GM19395 (cell line): ENCODE results near the gene OR13A1.
A peak's percentile ranks its signal among the peaks of the same experiment; 100 is the strongest.
"Not testable (repeated sequence)": the region's sequence is repeated elsewhere in the genome, so short reads cannot be mapped to it uniquely, and the experiment has no call there.

Experiments
- ATAC-seq: cut with Tn5 transposase; IDR thresholded peaks from one replicate; pipeline ENCODE4 v1.9.1; 2021; ENCODE audit warnings: mild to moderate bottlenecking, moderate library complexity; ENCODE audit not compliant: unreplicated experiment

The OR13A1 gene

DNA sequence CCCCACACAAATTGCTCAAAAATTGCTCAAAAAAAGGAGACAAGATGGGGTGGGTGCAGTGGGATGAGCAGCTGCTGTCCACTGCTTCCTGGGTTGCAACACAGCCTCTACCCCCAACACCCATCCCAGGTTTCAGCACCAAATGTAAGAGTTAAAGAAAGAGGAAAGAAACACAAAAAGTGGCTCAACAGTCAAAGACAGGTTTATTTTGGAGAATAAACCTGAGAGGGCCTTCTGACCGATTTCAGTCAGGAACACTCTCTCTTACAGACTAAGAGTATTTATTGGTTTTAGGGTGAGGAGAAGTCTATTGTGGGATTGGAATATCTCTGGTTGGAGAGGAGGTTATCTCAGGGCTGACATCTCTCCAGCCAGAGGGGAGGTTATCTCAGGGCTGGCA, 28.4 kb downstream of the OR13A1 start:
- ATAC-seq, result no peak

DNA sequence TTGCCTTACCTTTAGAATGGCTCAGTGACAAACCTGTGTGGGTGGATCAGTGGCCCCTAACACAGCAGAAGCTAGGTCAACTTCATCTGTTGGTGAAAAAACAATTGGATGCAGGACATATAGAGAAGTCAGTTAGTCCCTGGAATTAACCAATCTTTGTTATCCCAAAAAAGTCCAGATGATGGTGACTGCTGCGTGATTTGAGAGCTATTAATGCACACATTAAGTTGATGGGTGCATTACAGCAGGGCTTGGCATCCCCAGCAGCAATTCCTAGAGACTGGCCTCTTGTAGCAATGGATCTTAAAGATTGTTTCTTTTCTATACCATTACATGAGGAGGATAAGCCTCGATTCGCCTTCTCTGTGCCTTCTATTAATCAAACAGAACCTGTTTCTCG, 33.3 kb downstream of the OR13A1 start:
- ATAC-seq, result no peak

GRCh38 chr10:45280113-45280760, 35.2 kb downstream of the OR13A1 start:
- ATAC-seq, result no peak

- ATAC-seq, result no peak
Observed at GRCh38 chr10:45279682-45280081, 35.7 kb downstream of the OR13A1 start.

DNA sequence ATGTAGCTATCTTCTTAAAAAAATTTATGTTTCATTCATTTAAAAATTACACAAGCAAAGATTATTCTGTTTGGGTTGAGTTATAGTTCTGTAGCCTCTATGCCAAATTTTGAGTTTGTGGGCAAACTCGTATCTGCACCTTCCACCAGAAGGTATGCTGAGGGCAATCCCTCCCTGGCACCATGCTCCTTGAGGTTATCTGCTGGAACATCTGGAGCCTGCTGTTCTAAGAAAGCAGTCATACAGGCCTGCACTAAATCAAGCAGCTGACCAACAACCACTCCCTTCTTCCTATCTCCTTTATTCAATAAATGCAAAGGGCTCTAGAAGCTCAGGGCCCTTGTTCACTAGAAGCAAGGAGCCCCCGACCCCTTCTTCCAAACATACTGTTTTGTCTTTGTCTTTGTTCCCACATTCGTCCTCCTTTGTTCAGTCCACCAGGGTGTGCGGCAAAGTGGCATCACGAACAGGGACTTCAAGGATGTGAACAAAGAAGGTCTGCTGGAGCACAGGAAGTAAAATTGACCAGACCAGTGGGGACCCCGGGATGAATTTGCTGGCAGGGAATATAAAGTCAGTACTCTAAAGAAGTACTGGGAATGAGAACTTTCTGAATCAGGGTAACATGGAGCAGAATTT, 36.4 kb downstream of the OR13A1 start:
- ATAC-seq, result no peak

DNA sequence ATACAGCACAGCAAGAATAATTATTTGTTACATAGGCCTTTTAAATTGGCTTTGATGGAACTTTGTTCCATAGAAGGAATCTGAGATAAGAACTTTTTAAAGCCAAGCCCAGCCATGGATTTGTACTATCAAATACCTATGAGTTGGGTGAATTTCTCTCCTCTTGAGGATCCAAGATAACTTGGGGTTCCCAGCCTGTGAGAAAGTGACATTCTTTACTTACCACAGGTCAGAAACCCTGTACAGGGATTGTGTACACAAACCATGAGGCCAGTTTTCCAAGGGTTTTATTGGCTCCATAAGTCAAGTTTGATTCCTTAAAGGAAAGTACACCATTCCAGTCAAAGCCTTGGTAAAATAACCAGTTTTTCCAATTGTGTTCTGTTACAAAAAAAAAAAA, 39.3 kb downstream of the OR13A1 start:
- not testable (repeated sequence) for ATAC-seq

DNA sequence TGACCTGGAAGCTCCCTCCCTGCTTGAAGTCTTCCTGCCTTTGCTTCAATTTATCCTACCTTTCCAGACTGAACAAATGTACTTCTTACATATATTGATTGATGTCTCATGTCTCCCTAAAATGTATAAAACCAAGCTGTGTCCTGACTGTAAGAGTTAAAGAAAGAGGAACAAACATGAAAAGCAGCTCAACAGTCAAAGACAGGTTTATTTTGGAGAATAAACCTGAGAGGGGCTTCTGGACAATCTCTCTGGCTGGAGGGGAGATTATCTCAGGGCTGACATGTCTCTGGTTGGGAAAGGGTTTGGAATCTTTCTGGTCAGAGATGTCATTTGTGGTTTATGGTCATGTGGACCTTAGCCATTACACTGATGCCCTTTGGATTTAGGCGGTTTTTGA, 41.0 kb downstream of the OR13A1 start:
- no peak for ATAC-seq

DNA sequence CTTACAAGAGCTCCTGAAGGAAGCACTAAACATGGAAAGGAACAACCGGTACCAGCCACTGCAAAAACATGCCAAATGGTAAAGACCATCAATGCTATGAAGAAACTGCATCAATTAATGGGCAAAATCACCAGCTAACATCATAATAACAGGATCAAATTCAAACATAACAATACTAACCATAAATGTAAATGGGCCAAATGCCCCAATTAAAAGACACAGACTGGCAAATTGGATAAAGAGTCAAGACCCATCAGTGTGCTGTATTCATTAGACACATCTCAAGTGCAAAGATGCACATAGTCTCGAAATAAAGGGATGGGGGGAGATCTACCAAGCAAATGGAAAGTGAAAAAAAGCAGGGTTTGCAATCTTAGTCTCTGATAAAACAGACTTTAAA, 47.6 kb downstream of the OR13A1 start:
- not testable (repeated sequence) for ATAC-seq

DNA sequence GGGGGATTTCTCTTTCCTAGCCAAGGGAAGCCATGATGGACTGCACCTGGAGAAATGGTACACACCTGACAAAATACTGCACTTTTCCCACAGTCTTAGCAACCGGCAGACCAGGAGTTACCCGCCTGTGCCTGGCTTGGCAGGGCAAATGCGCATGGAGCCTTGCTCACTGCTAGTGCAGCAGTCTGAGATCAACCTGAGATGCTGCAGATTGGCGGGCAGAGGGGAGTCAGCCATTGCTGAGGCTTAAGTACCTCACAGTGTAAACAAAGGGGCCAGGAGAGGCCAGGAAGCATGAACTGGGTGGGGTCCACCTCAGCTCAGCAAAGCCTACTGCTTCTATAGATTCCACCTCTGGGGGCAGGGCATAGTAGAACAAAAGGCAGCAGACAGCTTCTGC, 49.4 kb downstream of the OR13A1 start:
- ATAC-seq, result no peak

- no peak for ATAC-seq
Observed at GRCh38 chr10:45261946-45262345, 53.5 kb downstream of the OR13A1 start.

GRCh38 chr10:45261243-45261775, 54.1 kb downstream of the OR13A1 start:
- ATAC-seq, result no peak

DNA sequence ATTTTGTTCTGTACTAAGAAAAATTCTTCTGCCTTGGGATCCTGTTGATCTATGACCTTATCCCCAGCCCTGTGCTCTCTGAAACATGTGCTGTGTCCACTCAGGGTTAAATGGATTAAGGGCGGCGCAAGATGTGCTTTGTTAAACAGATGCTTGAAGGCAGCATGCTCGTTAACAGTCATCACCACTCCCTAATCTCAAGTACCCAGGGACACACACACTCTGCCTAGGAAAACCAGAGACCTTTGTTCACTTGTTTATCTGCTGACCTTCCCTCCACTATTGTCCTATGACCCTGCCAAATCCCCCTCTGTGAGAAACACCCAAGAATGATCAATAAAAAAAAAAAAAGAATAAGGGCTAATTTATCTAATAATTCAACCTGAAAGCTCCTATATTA, 54.8 kb downstream of the OR13A1 start:
- ATAC-seq, result not testable (repeated sequence)

DNA sequence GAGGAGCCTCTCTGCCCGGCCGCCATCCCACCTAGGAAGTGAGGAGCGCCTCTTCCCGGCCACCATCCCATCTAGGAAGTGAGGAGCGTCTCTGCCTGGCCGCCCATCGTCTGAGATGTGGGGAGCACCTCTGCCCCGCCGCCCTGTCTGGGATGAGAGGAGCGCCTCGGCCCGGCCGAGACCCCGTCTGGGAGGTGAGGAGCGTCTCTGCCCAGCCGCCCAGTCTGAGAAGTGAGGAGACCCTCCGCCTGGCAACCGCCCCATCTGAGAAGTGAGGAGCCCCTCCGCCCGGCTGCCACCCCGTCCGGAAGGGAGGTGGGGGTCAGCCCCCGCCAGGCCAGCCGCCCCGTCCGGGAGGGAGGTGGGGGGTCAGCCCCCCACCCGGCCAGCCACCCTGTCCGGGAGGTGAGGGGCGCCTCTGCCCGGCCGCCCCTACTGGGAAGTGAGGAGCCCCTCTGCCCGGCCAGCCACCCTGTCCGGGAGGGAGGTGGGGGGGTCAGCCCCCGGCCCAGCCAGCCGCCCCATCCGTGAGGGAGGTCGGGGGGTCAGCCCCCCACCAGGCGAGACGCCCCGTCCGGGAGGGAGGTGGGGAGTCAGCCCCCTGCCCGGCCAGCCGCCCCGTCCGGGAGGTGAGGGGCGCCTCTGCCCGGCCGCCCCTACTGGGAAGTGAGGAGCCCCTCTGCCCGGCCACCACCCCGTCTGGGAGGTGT, 55.5 kb downstream of the OR13A1 start:
- not testable (repeated sequence) for ATAC-seq

- no peak for ATAC-seq
Observed at GRCh38 chr10:45257600-45257999, 57.8 kb downstream of the OR13A1 start.

DNA sequence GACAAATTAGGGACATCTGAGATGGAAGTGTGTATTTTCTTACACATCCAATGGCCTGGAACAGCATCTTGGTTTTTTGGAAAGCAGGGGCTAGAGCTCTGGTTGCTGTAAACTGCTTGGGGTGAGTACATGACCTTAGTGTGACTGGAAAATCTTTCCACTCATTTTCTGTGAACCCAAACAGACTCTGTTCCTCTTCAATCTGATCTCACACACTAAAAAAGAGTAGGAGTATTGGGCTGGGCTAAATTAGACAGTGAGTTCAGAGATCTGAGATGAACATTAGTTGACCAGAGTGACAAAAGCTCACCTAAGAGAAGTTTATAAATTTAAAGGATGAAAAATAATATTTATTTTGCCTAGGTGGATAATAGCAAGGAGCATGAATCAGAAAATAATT, 59.2 kb downstream of the OR13A1 start:
- no peak for ATAC-seq

GRCh38 chr10:45255706-45256105, 59.7 kb downstream of the OR13A1 start:
- no peak for ATAC-seq

GRCh38 chr10:45254892-45255291, 60.5 kb downstream of the OR13A1 start:
- no peak for ATAC-seq

GRCh38 chr10:45253183-45253914, 62.1 kb downstream of the OR13A1 start:
- peak; percentile 70 for ATAC-seq
